ENCODE results near the gene RNF207.

Gene RNF207

DNA sequence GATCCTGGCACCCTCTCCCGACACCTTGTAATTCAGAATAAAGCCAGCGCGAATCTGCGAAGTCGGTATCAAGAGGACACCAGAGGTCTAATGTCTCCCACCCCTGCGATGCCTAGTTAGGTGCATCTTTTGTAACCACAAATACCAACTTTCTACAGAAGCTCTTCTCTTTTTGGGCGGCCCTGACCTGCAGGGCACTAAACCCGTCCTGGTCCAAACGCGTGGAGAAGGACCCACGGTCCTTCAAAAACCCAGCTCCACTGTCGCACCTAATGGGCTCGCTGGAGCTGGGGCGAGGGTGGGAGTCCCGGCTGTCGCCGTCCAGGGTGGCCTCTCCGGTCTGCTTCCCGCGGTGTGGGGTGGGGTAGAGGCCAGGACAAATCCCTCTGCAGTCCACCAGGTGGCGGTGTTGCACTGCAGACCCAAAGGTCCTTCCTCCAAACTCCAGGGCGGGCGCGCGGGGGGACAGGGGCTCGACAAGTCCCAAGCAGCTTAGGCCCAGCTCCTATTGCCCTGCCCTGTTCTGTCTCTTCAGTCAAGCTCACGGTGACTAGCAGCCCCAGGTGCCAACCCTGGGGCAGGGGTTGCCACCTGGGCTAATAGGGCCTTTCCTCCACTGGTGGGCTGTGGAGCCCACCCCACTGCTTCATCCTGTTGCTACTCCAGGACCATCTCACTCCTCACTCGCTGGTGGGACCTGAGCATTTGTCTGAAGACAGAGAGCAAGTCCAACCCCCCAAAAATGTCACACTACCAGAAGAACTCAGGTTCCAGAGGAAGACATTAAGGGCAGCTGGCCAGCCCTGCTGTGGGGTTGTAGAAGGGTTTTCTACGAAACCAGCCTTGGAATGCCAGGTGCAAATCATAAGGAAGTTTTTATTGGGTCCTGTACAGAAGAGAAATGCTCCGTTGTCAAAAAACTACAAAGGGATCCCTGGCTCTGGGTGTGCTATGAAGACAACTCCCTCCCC is 40.9 kb downstream of the RNF207 start (continued):
- TF ChIP-seq ZNF175 (tag by site-specific recombination; IDR thresholded peaks at IDR 0.05) = no peak
- no peak for TF ChIP-seq ZNF664 (tag by site-specific recombination; IDR thresholded peaks at IDR 0.05)
- TF ChIP-seq, protein P1, sequence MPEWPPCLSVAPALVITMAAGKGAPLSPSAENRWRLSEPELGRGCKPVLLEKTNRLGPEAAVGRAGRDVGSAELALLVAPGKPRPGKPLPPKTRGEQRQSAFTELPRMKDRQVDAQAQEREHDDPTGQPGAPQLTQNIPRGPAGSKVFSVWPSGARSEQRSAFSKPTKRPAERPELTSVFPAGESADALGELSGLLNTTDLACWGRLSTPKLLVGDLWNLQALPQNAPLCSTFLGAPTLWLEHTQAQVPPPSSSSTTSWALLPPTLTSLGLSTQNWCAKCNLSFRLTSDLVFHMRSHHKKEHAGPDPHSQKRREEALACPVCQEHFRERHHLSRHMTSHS (tag by site-specific recombination; IDR thresholded peaks at IDR 0.05) = no peak
- no peak for TF ChIP-seq ZNF114 (tag by site-specific recombination; IDR thresholded peaks at IDR 0.05)
- TF ChIP-seq, protein P2, sequence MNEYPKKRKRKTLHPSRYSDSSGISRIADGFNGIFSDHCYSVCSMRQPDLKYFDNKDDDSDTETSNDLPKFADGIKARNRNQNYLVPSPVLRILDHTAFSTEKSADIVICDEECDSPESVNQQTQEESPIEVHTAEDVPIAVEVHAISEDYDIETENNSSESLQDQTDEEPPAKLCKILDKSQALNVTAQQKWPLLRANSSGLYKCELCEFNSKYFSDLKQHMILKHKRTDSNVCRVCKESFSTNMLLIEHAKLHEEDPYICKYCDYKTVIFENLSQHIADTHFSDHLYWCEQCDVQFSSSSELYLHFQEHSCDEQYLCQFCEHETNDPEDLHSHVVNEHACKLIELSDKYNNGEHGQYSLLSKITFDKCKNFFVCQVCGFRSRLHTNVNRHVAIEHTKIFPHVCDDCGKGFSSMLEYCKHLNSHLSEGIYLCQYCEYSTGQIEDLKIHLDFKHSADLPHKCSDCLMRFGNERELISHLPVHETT (tag by site-specific recombination; IDR thresholded peaks at IDR 0.05) = no peak
- peak; percentile 25; the same call in 1 of the 2 replicates for TF ChIP-seq ZBTB8A (tag by site-specific recombination; IDR thresholded peaks at IDR 0.05)
- TF ChIP-seq IKZF3 (tag by site-specific recombination; IDR thresholded peaks at IDR 0.05) = no peak
- TF ChIP-seq, protein P3, sequence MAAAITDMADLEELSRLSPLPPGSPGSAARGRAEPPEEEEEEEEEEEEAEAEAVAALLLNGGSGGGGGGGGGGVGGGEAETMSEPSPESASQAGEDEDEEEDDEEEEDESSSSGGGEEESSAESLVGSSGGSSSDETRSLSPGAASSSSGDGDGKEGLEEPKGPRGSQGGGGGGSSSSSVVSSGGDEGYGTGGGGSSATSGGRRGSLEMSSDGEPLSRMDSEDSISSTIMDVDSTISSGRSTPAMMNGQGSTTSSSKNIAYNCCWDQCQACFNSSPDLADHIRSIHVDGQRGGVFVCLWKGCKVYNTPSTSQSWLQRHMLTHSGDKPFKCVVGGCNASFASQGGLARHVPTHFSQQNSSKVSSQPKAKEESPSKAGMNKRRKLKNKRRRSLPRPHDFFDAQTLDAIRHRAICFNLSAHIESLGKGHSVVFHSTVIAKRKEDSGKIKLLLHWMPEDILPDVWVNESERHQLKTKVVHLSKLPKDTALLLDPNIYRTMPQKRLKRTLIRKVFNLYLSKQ (tag by site-specific recombination; IDR thresholded peaks at IDR 0.05; ENCODE audit: borderline replicate concordance) = no peak
- peak; percentile 48; the same call in 1 of the 2 replicates for TF ChIP-seq ZNF561 (tag by site-specific recombination; IDR thresholded peaks at IDR 0.05; ENCODE audit: borderline replicate concordance)
- no peak for TF ChIP-seq ZFHX2 (tag by site-specific recombination; conservative IDR thresholded peaks at IDR 0.05)
- no peak for TF ChIP-seq PRDM1 (tag by site-specific recombination; IDR thresholded peaks at IDR 0.05)
- TF ChIP-seq ZNF266 (tag by site-specific recombination; IDR thresholded peaks at IDR 0.05; ENCODE audit: low read depth) = no peak
- no peak for TF ChIP-seq ZNF677 (tag by site-specific recombination; IDR thresholded peaks at IDR 0.05)
- TF ChIP-seq, protein P4, sequence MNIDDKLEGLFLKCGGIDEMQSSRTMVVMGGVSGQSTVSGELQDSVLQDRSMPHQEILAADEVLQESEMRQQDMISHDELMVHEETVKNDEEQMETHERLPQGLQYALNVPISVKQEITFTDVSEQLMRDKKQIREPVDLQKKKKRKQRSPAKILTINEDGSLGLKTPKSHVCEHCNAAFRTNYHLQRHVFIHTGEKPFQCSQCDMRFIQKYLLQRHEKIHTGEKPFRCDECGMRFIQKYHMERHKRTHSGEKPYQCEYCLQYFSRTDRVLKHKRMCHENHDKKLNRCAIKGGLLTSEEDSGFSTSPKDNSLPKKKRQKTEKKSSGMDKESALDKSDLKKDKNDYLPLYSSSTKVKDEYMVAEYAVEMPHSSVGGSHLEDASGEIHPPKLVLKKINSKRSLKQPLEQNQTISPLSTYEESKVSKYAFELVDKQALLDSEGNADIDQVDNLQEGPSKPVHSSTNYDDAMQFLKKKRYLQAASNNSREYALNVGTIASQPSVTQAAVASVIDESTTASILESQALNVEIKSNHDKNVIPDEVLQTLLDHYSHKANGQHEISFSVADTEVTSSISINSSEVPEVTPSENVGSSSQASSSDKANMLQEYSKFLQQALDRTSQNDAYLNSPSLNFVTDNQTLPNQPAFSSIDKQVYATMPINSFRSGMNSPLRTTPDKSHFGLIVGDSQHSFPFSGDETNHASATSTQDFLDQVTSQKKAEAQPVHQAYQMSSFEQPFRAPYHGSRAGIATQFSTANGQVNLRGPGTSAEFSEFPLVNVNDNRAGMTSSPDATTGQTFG (tag by site-specific recombination; IDR thresholded peaks at IDR 0.05; ENCODE audit: borderline replicate concordance) = no peak
- peak; percentile 67 for TF ChIP-seq ZNF10 (tag by site-specific recombination; IDR thresholded peaks at IDR 0.05)
- TF ChIP-seq, protein P5, sequence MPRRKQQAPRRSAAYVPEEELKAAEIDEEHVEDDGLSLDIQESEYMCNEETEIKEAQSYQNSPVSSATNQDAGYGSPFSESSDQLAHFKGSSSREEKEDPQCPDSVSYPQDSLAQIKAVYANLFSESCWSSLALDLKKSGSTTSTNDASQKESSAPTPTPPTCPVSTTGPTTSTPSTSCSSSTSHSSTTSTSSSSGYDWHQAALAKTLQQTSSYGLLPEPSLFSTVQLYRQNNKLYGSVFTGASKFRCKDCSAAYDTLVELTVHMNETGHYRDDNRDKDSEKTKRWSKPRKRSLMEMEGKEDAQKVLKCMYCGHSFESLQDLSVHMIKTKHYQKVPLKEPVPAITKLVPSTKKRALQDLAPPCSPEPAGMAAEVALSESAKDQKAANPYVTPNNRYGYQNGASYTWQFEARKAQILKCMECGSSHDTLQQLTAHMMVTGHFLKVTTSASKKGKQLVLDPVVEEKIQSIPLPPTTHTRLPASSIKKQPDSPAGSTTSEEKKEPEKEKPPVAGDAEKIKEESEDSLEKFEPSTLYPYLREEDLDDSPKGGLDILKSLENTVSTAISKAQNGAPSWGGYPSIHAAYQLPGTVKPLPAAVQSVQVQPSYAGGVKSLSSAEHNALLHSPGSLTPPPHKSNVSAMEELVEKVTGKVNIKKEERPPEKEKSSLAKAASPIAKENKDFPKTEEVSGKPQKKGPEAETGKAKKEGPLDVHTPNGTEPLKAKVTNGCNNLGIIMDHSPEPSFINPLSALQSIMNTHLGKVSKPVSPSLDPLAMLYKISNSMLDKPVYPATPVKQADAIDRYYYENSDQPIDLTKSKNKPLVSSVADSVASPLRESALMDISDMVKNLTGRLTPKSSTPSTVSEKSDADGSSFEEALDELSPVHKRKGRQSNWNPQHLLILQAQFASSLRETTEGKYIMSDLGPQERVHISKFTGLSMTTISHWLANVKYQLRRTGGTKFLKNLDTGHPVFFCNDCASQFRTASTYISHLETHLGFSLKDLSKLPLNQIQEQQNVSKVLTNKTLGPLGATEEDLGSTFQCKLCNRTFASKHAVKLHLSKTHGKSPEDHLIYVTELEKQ (tag by site-specific recombination; IDR thresholded peaks at IDR 0.05; ENCODE audit: borderline replicate concordance) = no peak
- TF ChIP-seq ZBTB17 (tag by site-specific recombination; IDR thresholded peaks at IDR 0.05) = no peak
- no peak for TF ChIP-seq ZNF341 (tag by site-specific recombination; IDR thresholded peaks at IDR 0.05; ENCODE audit: low read depth)
- no peak for TF ChIP-seq ZNF776 (tag by site-specific recombination; IDR thresholded peaks at IDR 0.05; ENCODE audit: borderline replicate concordance)
- TF ChIP-seq ZBTB7A (tag by site-specific recombination; IDR thresholded peaks at IDR 0.05; ENCODE audit: low read depth) = peak; percentile 80; the same call in 1 of the 2 replicates
- no peak for TF ChIP-seq ZNF580 (tag by site-specific recombination; IDR thresholded peaks at IDR 0.05)
- no peak for TF ChIP-seq ZNF157 (tag by site-specific recombination; IDR thresholded peaks at IDR 0.05)
- TF ChIP-seq BCL6B (tag by site-specific recombination; IDR thresholded peaks at IDR 0.05) = no peak
- TF ChIP-seq, protein P6, sequence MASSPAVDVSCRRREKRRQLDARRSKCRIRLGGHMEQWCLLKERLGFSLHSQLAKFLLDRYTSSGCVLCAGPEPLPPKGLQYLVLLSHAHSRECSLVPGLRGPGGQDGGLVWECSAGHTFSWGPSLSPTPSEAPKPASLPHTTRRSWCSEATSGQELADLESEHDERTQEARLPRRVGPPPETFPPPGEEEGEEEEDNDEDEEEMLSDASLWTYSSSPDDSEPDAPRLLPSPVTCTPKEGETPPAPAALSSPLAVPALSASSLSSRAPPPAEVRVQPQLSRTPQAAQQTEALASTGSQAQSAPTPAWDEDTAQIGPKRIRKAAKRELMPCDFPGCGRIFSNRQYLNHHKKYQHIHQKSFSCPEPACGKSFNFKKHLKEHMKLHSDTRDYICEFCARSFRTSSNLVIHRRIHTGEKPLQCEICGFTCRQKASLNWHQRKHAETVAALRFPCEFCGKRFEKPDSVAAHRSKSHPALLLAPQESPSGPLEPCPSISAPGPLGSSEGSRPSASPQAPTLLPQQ (tag by site-specific recombination; IDR thresholded peaks at IDR 0.05) = peak; percentile 71
- no peak for TF ChIP-seq ZNF549 (tag by site-specific recombination; IDR thresholded peaks at IDR 0.05)

All from HEK293 (cell line).